Ramos (cell line): Measurements from ENCODE around the gene EXOSC2.

Experiments
- in situ Hi-C: fragments of 300-500 bp; cut with MboI; formaldehyde crosslinking; loops from one replicate; pipeline ENCODE4 v1.14.3; 2022; ENCODE audit warnings: low sequenced_read_pairs; ENCODE audit not compliant: unreplicated experiment

Gene EXOSC2

DNA sequence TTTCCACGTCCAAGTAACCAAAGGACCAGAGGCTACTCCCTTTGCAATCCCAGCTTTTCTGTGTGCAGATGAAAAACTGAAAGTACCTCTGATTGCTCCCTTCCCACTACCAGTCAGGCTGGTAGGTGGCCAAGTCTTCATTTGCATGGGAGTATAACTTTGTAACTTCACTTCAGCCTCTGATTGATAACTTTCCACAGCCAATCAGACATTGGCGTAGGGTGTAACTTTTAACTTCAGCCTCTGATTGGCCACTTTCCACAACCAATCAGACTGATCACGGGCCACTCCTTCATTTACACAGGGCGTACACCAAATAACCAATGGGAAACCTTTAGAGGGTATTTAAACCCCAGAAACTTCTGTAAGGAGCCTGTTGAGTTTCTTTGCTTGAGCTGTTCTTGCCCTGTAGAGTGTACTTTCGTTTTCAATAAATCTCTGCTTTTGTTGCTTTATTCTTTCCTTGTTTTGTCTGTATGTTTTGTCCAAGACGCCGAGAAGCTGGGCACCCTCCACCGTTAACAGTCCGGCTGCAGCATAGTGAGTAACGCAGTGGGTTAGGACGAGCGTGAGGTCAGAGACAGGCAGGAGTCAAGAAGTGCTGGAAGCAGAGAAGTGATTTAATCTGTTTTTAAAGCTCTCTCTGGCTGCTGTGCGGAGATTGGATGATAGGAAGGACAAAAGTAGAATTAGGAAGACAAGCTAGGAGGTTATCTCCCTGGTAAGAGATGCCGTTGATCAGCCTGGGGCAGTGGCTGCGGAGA lies 3.5 kb upstream of the EXOSC2 start:
- in situ Hi-C loops: loop anchor here (5.0 kb wide), 1 partner anchor 238 kb away; no protein-coding TSS in a partner anchor

DNA sequence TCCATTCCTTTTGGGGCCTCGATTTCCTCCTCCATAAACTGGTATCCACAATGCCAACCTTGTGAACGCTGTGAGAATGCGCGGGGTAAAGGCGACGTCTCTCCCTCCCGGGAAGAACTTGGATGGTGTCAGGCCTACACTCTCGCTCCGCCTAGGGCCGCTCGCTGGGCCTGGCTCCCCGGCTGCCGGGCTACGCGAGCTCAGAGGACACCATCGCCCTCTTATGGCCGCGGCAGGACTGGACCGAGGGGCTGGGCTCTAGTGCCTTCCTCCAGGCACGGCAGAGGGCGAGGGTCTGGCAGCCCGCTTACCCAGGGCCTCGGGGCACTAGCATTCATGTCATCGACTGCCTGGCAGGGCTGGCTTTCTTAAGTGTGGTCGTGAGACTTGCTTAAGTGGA lies 1.3 kb upstream of the EXOSC2 start:
- in situ Hi-C loops: no loop called here

DNA sequence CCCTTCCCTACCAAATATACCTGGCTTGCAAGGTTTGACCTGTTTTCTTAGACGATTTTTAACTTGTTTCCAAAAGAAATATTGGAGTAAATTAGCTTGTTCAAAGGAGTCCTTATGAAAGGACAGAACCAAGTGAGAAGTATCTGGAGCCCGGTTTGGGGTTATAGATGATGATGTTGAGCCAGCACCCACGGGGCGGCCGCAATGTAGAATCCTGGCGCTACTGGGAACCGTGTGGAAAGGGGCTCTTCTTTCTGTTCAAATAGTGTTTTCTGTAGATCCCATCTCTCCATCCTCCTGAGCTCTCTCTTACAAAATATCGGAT lies 517 bp upstream of the EXOSC2 start:
- in situ Hi-C loops: no loop called here

GRCh38 chr9:130694205-130694604 lies 625 bp downstream of the EXOSC2 start:
- in situ Hi-C loops: no loop called here

DNA sequence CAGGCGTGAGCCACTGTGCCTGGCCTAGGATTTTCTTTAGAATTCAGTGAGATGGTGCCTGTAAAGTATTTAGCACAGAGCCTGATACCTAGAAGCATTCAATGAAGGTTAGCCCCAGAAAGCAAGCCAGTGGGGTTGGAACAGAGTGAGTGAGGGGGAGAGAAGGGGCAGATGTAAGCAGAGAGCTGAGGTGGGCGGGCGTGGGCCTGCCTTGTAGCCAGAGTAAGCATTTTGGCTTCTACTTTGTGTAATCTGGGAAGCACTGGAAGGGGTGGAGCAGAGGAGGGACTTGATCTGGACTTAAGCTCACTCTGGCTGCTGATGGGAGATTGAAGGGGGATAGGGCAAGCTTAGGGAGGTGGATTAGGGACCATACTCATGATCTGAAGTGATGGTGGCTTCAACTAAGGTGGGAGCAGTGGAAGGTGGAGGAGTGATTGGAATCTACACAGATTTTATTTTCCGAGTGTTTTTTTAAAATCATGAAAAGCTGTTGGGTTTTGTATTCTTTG lies 2.6 kb downstream of the EXOSC2 start:
- in situ Hi-C loops: no loop called here

GRCh38 chr9:130696996-130697395 lies 3.4 kb downstream of the EXOSC2 start:
- in situ Hi-C loops: no loop called here

- in situ Hi-C loops: no loop called here
Observed at GRCh38 chr9:130698514-130698913, 4.9 kb downstream of the EXOSC2 start.

- in situ Hi-C loops: no loop called here
Observed at GRCh38 chr9:130699047-130699446, 5.5 kb downstream of the EXOSC2 start.

DNA sequence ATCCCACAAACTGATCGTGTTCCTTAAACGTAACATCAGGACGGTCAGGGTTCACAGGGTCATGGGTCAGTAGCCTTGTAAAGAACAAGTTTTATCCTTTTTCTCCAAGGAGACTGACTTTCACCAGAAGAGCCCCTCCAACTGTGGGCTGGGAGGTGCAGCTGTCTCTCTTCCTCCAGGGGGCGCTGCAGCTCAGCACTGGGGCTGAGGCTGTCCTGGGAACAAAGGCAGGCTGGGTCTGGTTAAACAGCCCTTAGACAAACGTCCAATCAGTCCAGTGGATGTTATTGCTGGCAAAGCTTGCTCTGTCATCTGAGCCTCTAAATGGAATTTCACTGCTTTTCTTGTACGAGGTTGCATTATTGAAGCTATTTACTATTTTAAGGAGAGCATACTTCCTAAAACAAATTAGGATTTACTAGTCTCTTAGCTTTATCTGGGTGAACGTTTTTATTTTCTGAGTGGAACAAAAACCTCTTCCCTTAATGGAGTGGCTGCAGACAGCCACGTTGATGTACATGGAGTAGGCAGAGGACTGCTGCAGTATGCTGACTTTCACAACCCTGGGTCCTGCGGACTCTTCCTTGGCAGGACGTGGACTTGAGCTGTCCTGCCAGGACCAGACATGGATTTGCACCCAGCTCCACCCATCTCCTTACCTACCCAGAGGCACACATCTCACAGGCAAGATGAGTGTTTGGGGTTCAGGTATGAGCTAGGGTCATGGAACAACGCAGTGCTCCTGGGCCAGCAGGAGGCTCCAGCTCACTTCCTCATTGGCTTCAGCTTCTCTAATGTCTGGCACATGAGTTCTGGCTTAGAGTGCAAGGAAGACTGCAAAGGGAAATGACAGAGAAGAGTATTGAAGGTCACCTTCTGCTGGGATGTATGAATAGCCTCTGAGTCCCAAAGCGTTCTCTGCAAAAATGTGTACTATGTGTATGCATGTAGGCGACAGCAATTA lies 7.8 kb downstream of the EXOSC2 start:
- in situ Hi-C loops: loop anchor here (10.0 kb wide), 1 partner anchor 163 kb away; no protein-coding TSS in a partner anchor

DNA sequence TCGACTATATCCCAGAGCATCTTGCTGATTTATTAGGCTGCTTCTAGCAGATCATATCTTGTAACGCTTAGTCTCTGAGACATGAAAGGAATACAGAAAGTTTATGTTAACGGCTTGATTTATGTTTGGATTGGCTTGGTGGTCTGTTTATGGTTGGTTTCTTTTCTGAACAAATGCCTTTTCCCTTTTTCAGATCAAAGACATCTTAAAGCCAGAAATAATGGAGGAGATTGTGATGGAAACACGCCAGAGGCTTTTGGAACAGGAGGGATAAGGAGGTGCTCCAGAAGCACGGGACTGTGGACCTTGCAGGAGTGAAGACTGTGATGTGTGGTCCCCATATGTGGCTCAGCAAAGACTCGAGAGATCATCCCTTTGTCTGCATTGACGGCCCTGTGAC lies 9.9 kb downstream of the EXOSC2 start:
- in situ Hi-C loops: loop anchor here (10.0 kb wide), 1 partner anchor 161 kb away; no protein-coding TSS in a partner anchor

DNA sequence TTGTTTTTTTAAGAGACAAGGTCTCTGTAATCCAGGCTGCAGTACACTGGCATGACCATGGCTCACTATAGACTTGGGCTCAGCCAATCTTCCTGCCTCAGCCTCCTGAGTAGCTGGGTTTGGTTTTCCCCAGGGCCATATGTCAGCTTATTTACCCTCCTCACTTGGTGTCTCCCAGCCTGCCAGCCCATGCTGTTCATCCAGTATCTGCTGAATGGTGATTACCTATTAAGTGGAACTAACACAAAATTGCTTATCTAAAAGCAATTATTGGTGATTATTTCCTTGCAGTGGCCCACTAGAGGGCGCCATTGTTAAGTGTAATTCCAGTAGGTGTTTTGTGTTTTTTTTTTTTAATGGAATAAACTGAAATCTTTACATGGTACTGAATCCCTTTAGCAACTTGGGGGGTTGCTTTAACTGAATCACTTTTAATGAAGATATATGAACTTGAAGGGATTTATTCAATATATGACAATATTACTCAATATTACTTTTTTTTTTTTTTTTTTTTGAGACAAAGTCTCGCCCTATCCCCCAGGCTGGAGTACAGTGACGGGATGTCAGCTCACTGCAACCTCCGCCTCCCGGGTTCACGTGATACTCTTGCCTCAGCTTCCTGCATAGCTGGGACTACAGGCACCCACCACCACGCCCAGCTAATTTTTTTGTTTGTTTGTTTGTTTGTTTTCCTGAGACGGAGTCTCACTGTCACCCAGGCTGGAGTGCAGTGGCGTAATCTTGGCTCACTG lies 13.8 kb downstream of the EXOSC2 start:
- in situ Hi-C loops: loop anchor here (10.0 kb wide), 1 partner anchor 157 kb away; no protein-coding TSS in a partner anchor

- in situ Hi-C loops: loop anchor here (10.0 kb wide), 1 partner anchor 234 kb away; no protein-coding TSS in a partner anchor
Observed at GRCh38 chr9:130710822-130711352, 17.3 kb downstream of the EXOSC2 start.

DNA sequence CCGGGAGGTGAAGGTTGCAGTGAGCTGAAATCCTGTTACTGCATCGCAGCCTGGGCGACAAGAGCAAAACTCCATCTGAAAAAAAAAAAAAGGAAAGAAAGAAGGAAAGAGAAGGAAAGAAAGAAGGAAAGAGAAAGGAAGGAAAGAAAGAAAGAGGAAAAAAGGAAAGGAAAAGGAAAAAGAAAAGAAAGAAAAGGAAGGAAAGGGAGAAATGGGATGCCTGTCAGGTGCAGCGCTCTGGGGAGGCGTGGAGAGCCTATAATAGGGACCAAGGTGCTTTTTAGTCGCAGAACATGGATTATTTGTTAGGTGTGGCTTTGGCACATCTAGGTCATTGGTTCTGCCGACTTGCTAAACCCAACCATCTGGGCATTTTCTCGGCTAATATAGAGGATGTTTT lies 17.9 kb downstream of the EXOSC2 start:
- in situ Hi-C loops: loop anchor here (10.0 kb wide), 1 partner anchor 233 kb away; no protein-coding TSS in a partner anchor

DNA sequence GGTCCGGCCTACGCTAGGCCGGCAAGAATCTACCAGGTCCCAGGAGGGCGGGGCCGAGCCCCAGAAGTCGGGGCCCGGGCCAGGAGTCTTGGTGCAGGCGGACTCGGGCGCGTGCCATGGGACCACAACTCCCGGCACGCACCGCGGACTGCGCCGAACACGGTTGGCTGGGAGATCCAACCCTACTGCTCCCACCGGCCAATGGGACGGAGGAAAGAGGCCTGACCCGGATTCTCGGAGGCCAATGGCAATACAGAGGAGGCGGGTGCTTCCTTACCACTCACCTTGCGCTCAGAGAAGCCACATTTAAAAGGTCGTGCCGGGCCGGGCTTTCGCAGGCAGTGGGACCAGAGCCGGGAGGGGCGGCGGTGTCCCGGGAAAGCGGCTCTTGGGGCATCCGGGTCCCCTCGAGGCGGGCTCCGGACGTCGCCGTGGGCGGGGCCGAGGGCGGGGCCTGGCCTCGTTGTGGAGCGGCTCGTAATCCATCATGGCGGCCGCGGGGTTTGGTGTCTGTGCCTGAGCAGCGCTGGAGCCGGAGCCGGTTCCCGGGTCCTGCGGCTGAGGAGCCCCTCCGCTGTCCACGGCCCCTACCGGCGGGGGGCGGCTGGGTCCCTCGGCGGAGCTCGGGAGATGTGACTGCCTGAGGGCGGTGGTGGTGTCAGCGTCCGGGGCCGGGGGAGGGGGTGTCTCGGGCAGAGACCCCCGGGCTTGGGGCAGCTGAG lies 19.1 kb downstream of the EXOSC2 start:
- in situ Hi-C loops: loop anchor here (10.0 kb wide), 1 partner anchor 232 kb away; no protein-coding TSS in a partner anchor

DNA sequence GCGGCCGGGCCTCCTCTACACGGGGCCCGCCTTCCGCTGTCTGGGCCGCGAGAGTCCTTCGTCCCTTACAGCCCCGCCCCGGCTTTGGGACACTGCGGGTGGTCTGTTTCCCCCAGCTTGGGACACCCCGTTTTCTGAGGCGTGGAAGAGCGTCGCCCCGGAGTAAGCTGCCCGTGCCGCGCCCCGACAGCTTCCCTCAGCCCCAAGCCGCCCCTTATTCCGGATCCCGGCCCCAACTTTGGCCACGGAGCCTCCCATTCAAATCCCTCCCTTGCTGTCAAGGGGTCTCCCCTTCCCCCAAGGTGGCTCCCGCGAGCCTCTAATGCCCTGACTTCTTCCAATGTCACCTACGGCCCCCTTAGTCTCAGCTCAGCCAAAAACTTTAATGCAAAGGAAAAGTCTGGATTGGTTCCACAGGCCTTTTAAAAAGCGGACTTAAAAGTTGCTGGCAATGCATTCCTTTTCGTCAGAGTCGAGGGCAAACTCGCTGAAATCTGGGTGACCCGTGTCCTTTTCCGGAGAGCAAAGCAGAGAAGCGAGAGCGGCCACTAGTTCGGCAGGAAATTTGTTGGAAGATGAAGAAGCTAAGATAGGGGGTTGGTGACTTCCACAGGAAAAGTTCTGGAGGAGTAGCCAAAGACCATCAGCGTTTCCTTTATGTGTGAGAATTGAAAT lies 19.8 kb downstream of the EXOSC2 start:
- in situ Hi-C loops: loop anchor here (10.0 kb wide), 1 partner anchor 231 kb away; no protein-coding TSS in a partner anchor

- in situ Hi-C loops: loop anchor here (10.0 kb wide), 1 partner anchor 230 kb away; no protein-coding TSS in a partner anchor
Observed at GRCh38 chr9:130714586-130715110, 21.1 kb downstream of the EXOSC2 start.

GRCh38 chr9:130715270-130715669 lies 21.7 kb downstream of the EXOSC2 start:
- in situ Hi-C loops: loop anchor here (10.0 kb wide), 1 partner anchor 230 kb away; no protein-coding TSS in a partner anchor

- in situ Hi-C loops: loop anchor here (10.0 kb wide), 1 partner anchor 226 kb away; no protein-coding TSS in a partner anchor
Observed at GRCh38 chr9:130718562-130718961, 25.0 kb downstream of the EXOSC2 start.
